GM21737 (cell line): Measurements from ENCODE around the gene TRIM15.
"Not testable (repeated sequence)": the region's sequence is repeated elsewhere in the genome, so short reads cannot be mapped to it uniquely, and the experiment has no call there.

Source experiments
- ATAC-seq: cut with Tn5 transposase; IDR thresholded peaks from one replicate; pipeline ENCODE4 v1.9.1; 2021; ENCODE audit warnings: mild to moderate bottlenecking, moderate library complexity; ENCODE audit not compliant: unreplicated experiment

Gene TRIM15

GRCh38 chr6:30195951-30196350 lies 32.6 kb downstream of the TRIM15 start:
- no peak for ATAC-seq

DNA sequence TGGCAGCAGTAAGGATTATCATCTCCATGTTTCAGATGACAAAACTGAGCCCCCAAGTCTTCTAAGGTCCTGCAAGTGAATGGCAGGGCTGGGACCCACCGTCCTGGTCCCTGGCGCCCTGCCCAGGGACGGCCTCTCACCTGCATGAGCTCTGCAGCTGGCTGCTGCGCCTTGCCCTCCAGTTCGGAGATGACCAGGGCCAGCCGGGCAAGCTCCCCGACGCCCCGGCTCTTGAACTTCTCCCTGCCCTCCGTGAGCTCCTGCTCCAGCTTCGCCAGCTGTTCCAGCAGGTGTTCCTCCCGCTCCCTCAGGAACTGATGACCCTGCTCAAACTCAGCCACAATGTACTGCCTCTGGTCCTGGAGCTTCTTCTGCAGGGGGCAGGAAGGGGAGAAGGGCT lies 33.0 kb downstream of the TRIM15 start:
- no peak for ATAC-seq

DNA sequence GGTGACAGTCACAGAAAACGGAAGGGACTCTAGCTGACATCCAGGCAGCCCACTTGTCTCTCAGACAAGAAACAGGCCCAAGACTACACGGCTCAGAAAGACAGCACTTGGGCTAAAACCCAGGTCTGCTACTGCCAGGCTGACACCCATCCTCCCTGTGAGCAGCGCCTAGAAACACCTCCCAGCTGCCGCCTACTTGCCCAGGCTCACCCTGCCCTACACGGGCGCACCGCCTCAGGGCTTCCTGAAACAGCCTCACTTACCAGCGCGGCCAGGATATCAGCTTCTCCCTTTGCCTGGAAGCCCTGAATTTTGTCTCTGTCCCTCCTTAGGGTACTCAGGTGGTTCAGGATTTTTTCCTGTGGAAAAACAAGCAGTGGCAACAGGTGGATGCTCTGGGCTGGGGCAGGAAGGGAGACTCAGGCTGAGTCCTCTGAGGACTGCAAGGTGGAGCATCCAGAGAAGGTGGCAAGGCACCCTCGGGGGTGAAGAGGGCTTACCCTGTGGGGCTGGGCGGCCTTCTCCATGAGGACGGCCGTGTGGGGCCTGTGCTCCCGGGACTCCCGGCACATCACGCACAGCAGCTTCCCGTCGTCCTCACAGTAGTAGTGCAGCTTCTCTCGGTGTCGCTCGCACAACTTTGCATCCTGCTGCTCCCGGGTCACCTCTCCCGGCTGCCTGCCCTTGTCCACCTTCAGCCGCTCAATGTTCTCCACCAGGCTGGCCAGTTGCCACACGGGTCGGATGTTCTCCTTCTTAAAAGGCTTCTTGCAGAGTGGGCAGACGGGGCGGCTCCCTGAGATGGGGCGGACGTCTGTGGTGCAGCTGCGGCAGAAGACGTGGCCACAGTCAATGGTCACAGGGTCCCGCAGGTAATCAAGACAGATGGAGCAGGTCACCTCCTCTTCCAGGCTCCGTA lies 35.1 kb downstream of the TRIM15 start:
- ATAC-seq = no peak

- ATAC-seq = no peak
Measured at GRCh38 chr6:30200551-30201281, 37.4 kb downstream of the TRIM15 start.

DNA sequence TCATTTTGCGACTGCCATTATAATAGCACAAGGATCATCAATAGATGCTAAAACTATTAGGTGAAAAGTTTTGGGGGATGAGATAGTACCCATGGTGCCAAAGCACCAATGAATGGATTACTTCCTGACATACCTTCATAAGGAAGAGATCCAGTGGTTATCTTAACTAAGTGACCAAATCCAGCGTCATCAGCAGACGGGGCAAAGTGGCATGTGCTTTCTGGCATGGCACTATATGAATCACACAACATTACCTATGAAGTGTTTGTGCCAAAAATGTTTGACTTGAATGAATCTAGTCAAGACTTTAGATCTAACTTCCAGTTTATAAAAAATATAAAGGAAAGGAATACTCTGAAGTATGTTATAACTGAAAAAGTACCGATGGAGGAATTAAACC lies 39.0 kb downstream of the TRIM15 start:
- no peak for ATAC-seq

DNA sequence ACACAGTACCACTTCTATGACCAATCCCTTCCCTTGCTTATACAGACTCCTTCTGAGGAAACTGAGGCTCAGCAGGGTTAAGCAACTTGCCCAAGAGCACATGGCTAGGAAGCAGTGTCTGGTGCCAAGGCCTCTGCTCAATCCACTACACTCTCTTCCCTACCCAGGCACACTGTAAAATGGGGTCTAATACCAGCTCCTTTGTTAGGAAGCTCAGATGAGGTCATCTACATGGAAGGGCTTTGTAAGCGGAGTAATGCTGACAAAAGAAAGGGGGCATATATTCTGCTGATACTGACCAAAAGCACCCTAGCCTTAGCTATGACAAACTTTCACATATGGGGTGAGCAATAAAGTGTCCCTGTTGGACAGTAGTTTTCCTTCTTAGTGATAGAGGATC lies 40.8 kb downstream of the TRIM15 start:
- ATAC-seq = no peak

DNA sequence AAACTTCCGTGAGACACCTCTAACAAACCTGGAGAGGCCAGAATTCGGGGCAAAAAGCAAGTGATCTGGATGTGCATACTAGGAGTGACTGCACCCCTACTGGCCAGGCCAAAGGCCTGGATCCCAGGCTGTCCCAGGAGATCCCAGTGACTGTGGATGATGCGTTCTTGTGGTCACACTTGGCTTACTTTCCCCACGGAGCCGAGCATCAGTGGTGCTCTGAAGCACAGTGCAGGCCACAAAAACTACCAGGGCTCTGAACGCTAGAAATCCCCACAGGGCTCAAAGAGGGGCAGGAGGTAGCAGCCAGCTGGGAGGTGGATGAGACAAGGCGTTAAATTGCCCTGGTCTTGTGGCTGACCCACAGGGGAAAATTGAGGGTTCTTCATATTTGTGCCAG lies 42.8 kb downstream of the TRIM15 start:
- ATAC-seq = no peak

GRCh38 chr6:30206799-30207618 lies 43.7 kb downstream of the TRIM15 start:
- ATAC-seq = no peak

- ATAC-seq = no peak
Measured at GRCh38 chr6:30207619-30208295, 44.4 kb downstream of the TRIM15 start.

DNA sequence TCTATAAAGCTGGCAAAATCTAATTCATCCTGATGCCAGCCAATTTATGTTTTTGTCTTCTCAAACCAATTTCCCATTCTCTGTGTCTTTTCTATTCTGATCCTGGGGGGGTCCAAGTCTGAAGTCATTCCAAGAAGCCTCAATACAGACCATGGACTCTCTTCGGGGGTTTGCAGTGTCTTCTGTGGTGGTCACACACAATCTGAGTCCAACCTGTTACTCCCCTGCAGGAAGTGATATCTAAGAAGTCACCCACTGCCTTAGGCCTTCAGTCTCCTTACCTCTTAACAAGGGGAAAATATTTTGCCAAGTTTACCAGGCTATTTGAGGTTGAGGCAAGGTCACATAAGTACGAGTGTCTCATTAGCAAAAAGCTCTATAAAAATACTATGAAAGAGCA lies 48.0 kb downstream of the TRIM15 start:
- no peak for ATAC-seq

GRCh38 chr6:30211899-30212298 lies 48.6 kb downstream of the TRIM15 start:
- ATAC-seq = no peak

DNA sequence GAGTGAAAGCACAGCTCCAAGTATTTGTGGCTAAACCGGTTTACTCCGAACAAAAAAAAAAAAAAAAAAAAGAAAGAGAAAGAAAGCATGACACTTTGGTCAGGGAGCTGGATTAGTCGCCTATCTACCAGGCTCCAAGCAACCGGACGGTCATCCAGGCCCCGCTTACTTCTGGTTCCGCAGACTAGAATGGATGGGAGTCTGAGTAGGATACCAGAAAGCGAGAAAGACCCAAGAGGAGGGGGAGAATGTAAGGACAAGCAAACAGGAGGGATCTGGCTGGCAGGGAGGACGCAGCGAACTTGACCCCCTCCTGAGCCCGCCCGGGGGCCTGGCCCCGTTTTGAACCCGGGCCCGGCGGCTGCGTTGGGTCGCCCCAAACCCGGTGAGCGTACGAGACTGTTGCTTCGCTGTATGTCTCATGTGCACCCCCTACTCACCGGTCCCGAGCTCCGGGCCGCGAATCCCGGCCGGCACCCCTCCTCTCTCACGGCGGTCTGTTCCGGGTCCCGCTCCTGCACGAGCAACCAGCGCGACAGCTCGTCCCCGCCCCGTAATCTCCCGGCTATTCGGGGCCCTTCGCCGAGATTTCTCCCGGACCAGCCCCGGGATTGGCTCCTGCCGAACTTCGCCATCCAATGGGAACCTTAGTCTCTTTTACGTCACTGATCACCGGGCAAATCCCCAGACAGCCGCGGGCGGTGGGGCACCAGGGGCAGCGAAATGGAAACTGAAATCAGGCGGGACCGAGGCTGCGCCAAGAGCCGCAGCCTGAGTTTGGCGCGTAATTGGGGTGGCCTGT lies 49.7 kb downstream of the TRIM15 start, which contains the start of gene TRIM26:
TSS of gene TRIM26 (minus strand) at position 542 of the 802 bp plus-strand sequence. CDS start 14,303 bp downstream, outside the sequence.
- ATAC-seq = peak; percentile 74

DNA sequence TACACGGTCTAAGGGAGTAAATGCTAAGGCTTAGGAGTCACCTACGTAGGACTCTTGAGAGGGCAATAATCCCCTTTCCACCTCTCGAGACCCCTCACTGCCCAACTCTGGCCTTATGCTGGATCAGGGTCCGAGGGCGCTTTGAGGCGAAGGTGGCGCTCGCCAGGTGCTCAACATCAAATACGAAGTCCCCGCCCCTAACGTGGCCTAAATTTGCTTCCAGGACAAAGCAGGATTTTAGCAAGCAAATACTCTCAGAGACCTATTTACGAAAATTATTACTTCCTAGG lies 50.3 kb downstream of the TRIM15 start:
- no peak for ATAC-seq

- ATAC-seq = peak; percentile 49
Measured at GRCh38 chr6:30213957-30214656, 50.8 kb downstream of the TRIM15 start.

GRCh38 chr6:30214657-30214982 lies 51.3 kb downstream of the TRIM15 start:
- no peak for ATAC-seq

DNA sequence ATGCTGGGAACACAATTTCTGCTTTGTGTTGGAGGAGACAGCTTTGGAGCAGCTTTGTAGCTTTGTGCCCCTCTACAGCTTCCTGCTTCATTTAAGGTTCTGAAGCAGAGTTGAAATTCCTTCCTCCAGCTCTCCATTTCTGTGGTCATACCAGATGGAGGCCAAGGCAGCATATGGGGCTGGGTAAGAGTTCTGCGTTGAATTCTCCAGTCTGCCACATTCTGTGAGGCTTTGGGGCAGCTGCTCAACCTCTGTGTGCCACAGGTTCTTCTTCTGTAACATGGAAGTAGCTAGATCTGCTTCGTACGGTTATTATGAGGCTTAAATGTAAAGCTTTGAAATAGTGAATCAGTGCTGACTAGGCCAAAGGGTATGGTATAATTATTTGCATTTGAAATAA lies 52.8 kb downstream of the TRIM15 start:
- ATAC-seq = no peak

DNA sequence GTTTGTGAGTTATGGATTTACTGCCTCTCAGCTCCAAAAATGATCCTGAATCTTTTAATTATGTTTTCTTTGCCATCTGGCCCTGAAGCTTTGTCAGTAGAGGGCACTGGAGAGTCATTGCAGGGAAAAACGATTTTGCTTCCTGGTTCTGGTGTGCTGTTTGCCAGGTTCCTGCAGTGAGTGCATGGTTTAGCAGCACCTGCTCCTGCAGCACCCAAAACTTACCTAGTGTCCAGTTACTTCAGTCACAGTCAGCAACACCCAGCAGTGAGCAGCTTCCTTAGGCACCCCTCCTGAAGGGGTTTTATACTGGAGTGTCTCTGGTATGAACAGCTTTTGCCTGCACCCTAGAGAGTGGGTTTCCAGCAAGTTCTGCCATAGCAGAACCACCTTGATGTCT lies 55.9 kb downstream of the TRIM15 start:
- no peak for ATAC-seq

DNA sequence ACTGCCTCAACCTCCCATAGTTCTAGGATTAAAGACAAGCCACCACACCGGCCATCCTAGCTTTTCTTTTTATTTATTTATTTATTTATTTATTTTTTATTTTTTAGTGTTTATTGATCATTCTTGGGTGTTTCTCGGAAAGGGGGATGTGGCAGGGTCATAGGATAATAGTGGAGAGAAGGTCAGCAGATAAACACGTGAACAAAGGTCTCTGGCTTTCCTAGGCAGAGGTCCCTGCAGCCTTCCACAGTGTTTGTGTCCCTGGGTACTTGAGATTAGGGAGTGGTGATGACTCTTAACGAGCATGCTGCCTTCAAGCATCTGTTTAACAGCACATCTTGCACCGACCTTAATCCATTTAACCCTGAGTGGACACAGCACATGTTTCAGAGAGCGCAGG lies 58.0 kb downstream of the TRIM15 start:
- ATAC-seq = not testable (repeated sequence)

DNA sequence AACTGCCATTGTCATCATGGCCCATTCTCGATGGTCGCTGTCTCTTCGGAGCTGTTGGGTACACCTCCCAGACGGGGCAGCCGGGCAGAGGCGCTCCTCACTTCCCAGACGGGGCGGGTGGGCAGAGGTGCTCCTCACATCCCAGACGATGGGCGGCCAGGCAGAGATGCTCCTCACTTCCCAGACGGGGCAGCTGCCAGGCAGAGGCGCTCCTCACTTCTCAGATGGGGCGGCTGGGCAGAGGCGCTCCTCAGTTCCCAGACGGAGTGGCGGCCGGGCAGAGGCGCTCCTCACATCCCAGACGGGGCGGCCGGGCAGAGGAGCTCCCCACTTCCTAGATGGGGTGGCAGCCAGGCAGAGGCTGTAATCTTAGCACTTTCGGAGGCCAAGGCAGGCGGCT lies 58.6 kb downstream of the TRIM15 start:
- not testable (repeated sequence) for ATAC-seq
